HEK293T (cell line): ENCODE measurements around the gene RNF212.

ENCODE experiments used
- HDGF ChIP-seq: fragments of 450-650 bp; IDR thresholded peaks from 2 replicates; pipeline ENCODE4 v1.6.1; 2017; ENCODE audit warnings: antibody characterized with exemption, borderline replicate concordance
- SUZ12 ChIP-seq: fragments of 450-650 bp; IDR thresholded peaks from 2 replicates; pipeline ENCODE4 v1.6.1; 2016; ENCODE audit warnings: mild to moderate bottlenecking
- ZNF384 ChIP-seq: fragments of 450-650 bp; IDR thresholded peaks from 2 replicates; pipeline ENCODE4 v1.6.1; 2016

DNA sequence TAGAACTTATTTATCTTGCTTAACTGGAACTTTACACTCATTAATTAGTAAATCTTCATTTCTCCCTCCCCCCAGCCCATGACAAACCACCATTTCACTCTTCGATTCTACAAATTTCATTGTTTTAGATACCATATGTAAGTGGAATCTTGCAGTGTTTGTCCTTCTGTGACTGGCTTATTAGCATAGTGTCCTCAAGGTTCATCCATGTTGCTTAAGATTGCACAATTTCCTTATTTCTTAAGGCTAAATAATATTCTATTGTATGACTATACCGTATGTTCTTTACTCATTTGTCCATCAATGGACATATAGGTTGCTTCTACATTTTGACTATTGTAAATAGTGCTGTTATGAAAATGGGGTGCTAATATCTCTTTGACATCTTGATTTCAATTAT, 24.5 kb upstream of the RNF212 start:
- TF ChIP-seq HDGF = no peak
- TF ChIP-seq SUZ12 = no peak
- TF ChIP-seq ZNF384 = no peak
